Measurements from ENCODE around the gene TJP1.
A peak's percentile ranks its signal among the peaks of the same experiment; 100 is the strongest.
"Not testable (repeated sequence)": the region's sequence is repeated elsewhere in the genome, so short reads cannot be mapped to it uniquely, and the experiment has no call there.

Gene TJP1

GRCh38 chr15:29838352-29839010, 16.2 kb upstream of the TJP1 start:
- no peak for DNase-seq

DNA sequence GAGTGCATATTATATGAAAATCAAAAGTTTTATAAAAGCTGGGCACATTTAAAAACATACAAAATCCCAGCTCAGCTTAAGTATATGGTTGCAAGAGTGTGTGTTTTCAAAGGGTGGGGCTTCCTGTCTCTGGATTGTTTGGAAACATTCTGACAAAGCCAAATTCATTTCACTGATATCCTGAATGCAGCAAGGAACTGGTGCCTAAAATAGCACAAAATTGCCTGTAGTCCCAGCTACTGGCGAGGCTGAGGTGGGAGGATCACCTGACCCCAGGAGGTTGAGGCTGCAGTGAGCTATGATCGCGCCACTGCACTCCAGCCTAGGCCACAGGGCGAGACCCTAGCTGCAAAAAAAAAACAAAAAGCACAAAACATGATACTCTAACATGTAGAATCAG, 13.0 kb upstream of the TJP1 start:
- no peak for DNase-seq

DNA sequence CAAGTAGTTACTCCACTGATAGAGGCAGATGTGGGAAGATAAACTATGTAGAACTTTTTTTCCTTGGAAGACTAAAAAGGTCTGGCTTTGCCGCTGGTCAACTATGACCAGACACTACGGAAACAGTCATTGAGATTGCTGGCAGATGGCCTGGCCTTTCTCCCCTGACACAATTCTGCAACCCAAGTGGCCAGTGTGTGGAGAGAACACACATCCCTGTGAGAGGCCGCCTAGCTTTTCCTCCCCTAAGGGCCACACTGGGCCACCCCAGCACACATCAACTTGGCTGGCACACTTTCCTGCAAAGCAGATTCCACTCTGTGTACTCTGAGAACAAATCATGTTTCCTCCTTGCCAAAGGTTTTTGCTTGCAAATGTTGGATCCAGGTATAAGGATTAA, 10.4 kb upstream of the TJP1 start:
- DNase-seq, result no peak

- DNase-seq, result no peak
Observed at GRCh38 chr15:29826908-29827820, 4.9 kb upstream of the TJP1 start.

- DNase-seq, result no peak
Observed at GRCh38 chr15:29825227-29825626, 3.0 kb upstream of the TJP1 start.

GRCh38 chr15:29822684-29823459, 604 bp upstream of the TJP1 start:
- no peak for DNase-seq

DNA sequence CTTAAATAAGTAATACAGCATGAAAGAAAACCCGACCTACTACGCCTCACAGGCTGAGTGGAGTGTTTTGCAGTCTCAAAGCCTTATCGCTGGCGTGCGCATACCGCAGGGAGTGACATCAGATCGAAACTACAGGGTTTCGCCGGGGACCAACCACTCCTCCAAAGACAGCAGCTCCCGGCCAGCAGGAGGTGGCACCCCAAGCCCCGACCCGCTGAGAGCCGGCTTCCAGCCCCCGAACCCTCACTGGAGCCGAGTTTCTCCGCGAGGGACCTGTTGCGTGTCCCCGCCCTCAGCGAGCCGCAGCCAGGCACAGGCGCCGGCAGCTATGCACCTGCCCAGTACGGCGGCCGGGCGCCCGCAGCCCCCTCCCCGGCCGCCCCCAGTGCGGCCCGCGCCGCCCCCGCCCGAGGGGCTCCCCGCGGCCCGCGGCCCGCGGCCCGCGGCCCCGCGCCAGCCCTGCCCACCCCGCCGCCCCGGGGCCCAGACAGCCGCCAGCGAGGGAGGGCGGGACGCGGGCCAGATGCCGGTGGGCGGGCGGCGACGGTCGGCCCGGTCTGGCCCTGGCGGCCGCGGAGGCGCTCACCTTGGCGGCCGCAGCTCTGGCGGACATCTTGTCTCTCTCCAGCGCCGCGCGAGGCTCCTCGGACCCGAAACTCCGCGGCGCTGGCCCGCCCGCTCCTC, 710 bp downstream of the TJP1 start:
- no peak for DNase-seq

DNA sequence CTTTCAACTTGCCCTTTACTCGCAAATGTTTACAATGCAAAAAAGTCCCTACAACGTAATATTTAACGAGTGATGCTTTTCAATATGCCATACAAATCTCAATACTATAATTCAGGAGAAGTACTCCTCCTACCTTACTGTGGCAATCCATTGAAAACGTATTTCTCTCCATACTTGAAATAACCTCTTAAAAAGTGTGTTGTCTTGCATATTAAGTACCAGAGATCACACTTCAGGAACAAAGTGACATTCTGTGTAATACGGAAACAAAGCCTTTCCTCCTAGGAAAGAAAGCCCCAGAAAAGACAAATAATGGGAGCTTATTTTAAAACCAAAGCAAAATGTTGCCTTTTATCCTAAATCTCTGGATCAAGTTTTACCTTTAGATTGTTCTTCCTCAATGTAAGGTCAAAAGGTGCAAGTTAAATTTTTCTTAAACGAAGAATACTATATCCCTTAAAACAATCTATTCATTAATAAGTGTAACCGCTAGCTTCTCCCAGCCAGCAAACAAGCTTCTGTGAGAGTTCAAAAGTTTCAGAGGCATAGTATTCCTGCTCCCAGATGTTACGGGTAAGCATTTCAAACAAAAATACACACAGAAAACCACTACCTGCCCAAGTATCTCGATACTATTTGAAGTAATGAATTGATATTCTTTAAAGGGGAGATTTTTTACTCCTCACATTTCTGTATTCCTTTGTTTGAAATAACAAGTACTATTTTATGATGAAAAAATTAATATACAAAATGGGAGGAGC, 1.7 kb downstream of the TJP1 start:
- DNase-seq, result no peak

- DNase-seq, result no peak
Observed at GRCh38 chr15:29819979-29820378, 2.3 kb downstream of the TJP1 start.

DNA sequence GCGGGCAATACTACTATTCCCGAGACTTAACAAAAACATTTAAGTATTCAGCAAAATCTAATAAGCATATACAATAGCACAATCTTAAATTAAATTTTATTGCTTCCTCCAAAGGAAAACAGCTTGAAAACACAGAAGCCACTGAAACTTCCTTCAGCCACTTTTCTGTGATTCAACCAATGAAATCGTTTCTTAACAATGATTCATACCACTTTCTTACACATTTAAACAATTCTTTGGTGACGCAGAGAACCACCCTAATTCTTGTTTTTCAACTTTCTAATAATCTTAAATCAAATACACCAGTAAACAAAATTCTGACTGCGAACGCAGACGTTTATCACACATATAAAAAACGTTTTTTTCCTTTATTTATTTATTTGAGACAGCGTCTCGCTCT, 4.1 kb downstream of the TJP1 start:
- DNase-seq, result no peak

GRCh38 chr15:29817455-29817854, 4.8 kb downstream of the TJP1 start:
- DNase-seq, result not testable (repeated sequence)

GRCh38 chr15:29815000-29815710, 7.1 kb downstream of the TJP1 start:
- peak; percentile 2 for DNase-seq

DNA sequence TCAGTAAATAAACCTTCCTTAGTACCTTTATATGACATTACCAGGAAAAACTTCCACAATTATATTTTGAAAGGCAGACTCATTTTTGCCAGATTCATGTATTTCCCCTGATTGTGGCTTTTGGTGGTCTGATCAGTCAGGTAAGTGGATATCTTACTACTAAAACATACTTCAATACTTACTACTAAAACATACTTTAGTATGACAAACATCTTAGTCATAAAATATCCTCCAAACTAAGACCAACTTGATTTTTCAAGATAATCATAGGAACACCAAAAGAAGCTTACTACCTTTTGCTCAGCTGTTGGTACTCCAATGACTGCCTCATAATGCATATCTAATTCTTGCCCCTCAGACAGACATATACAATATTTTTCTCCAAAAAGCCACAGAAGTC, 9.3 kb downstream of the TJP1 start:
- DNase-seq, result no peak

GRCh38 chr15:29812384-29812694, 9.9 kb downstream of the TJP1 start:
- DNase-seq, result no peak

DNA sequence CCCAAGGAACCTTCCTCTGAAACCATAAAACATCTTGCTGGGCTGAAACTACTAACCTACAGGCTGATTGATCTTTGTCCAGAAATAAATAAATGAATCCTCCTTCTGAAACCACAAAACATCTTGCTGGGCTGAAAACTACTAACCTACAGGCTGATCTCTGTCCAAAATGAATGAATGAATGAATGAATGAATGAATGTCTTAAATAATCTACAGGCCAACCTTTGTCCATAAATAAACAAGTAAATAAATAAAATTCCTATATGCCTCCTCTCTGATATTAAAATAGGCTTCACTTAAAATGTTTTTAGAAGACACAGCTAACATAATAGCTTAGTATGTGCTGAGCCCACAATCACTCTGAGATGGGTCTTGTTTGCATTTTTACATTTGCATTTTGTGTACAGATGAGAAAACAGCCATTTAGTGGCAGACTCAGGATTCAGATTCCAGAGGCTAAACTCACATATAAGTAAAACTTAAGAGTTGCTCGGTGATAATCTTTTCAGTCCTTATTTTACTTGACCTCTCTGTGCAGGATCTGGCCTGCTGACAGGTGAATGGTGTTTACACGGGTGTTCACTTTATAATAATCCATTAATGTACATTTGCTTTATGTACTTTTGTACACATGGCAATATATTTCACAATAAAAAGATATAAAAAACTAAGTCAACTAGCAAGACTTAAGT, 10.4 kb downstream of the TJP1 start:
- no peak for DNase-seq

DNA sequence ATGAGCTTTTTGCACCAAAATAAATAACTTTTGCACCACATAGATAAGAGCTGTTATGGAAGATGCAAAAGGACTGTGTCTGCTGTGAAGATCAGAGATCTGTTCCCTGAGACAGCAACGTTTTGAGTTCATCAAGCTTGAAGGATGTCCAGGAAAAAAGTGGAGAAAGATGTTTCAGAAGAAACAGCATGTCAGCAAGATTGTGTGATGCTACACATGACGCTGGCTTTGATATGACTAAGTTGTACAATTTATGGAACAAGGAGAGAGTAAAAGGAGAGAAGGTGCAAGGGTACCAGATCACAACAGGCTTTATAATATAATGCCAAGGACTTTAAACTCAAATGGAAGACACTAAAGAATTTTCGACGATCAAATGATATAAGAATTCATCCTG, 16.6 kb downstream of the TJP1 start:
- DNase-seq, result no peak

DNA sequence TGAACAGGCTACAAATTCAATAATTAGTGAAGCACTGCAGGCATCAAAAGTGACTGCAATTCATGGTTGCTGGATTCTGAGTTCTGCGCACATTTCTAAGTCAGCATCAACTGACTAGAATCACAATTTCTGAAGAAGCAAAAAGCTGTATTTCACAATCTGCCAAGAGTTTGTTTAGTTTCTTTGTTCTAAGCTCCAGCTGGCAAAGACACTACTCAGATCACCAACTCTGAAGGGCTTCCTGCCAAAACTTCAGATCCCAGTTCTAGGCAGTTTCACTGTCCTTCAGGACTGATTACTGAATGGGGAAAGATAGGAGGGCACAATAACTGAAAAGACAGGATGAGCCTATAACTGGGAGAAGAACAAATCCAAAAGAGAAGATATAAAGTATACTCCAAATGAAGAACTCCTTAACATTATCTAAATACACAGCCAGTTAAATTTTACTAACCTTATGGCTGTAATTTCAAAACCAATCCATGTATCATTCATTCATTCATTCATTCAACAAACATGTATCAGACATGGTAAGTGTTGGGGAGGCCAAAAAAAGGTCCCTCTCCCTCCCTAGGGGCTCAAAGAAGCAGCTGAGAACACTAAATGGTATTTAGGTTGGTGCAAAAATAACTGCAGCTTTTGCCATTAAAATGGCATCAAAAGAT, 17.1 kb downstream of the TJP1 start:
- no peak for DNase-seq

- no peak for DNase-seq
Observed at GRCh38 chr15:29802411-29802810, 19.9 kb downstream of the TJP1 start.

DNA sequence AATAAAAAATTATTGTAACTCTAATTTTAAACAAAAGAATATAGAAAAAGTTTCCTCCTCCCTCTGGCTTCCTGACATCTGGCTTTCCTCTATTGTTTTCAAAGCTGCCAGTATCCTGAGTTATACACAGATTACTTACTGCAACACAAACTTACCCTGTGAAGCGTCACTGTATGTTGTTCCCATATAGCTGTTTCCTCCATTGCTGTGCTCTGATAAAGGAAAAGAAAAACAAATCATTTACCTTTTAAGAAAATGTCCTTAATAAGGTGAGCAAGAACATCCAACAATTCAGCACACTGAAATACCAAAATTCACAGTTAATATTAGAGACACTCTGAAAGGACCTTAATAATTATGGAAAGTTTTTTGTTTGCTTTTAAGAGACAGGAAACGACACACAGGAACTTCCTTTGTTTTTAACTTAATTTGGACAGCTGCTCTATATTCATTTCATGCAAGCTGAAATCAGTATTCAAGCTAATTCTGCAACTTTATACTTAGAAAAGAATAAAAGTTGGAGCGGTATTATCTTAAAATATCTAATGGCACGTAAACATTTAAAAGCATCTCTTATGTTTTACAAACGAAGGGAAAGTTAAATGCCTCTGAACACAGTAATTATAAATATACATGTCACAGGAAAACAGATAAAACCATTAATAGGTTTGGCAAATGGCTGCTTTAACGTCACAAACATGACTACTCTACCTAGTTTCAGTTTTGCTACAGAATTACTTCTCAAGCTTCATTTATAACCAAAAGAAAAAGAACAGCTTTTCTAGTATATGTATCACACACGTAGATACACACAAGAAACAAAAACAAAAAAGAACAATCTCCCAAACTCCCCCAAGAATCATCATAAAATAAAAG, 21.5 kb downstream of the TJP1 start:
- no peak for DNase-seq

- DNase-seq, result no peak
Observed at GRCh38 chr15:29799859-29800258, 22.4 kb downstream of the TJP1 start.

Measured in NCI-H1694 treated with DMSO at 0.1 percent for 48 hours (cell line).